Activated CD8-positive, alpha-beta memory T cell treated with anti-CD3 and anti-CD28 coated beads for 36 hours (primary cell): ENCODE results near the gene HTRA3. TPM values are rescaled to one million over a fixed set of nuclear protein-coding genes. Genes with fewer than 3 reads are reported as not detected.

Source experiments
- CTCF ChIA-PET: fragments of 350-600 bp; sonication (Branson Sonifier 250); formaldehyde crosslinking; loops from one replicate; lab custom pipeline; 2021; ENCODE audit warnings: antibody characterized with exemption; lab: Charles Lee
- POLR2A ChIA-PET: fragments of 350-600 bp; sonication (Branson Sonifier 250); formaldehyde crosslinking; loops from one replicate; lab custom pipeline; 2021; ENCODE audit warnings: antibody characterized with exemption; lab: Charles Lee
- total RNA-seq, 2 experiments: library from RNA; stranded (reverse); gene quantifications; one replicate each; pipeline ENCODE4 v1.2.3, GENCODE V29; 2021

HTRA3 gene
- total RNA-seq: not detected

DNA sequence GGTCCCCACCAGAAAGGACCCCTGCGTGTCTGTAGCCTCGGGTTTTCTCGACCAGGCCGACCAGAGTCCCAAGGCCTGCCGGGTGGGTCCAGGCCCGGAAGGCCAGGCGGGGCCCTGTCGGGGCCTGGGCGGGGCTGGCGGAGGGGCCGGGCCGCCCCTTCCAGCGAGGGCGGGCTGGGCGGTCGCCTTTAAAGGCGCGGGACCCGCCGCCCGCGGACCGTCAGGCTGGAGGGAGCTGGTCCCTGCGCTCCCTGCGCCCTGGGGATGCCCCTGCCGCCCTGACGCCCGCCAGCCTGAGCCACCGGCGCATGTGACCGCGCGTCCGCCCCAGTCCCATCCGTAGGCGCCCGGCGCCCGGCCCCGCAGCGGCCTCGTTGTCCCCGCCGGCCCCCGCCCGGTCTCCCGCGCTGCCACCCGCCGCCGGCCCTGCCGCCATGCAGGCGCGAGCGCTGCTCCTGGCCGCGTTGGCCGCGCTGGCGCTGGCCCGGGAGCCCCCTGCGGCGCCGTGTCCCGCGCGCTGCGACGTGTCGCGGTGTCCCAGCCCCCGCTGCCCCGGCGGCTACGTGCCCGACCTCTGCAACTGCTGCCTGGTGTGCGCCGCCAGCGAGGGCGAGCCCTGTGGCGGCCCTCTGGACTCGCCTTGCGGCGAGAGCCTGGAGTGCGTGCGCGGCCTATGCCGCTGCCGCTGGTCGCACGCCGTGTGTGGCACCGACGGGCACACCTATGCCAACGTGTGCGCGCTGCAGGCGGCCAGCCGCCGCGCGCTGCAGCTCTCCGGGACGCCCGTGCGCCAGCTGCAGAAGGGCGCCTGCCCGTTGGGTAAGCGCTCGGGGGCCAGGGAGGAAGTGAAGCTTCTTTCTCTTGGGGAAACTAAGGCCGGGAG is at the start of gene HTRA3:
TSS of gene HTRA3 (plus strand) at position 220 of the 883 bp plus-strand sequence. CDS start at position 435, 215 bp downstream.
- ChIA-PET CTCF (no interaction called here), POLR2A (no interaction called here)

DNA sequence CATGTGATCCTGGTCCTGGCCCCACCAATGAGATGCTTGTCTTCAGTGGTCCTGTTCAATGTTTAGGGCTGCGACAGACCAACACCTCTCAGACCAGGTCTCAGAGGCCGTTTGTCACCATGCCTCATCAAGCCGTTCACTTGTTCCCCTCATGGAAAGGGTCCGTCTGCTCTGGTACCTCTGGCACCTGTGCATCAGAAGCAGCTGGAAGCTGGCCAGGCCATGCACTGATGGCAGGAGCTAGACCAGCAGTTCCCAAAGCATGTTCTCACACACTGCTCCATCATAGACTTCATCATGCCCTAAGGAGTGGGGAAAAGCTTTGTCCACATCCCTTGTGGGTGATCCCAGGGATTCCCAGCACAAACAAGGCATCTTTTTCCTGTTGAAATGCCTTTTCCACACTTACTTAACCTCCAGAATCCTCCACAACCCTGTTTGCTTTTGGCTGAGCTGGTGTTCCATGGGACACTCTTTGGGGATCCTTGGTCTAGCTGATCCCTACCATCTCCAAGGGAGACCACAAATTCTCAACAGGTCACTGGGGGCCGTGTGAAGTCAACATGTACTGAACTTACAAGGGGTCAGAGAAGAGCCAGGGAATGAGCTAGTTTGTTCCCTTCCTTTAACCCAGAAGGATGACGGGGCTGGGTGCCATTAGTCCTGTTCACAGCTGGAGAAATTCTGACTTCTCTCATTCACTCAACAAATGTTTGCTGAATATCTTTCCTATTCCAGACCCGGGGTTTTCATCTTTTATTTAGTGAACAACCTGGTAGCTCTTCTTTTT is 48.7 kb upstream of the HTRA3 start:
- POLR2A ChIA-PET: no interaction called here
- CTCF ChIA-PET: interaction anchor here (1.8 kb wide), 1 partner anchor 21 kb away, joined by 4 read pairs; the partner anchor contains the start of gene SH3TC1

DNA sequence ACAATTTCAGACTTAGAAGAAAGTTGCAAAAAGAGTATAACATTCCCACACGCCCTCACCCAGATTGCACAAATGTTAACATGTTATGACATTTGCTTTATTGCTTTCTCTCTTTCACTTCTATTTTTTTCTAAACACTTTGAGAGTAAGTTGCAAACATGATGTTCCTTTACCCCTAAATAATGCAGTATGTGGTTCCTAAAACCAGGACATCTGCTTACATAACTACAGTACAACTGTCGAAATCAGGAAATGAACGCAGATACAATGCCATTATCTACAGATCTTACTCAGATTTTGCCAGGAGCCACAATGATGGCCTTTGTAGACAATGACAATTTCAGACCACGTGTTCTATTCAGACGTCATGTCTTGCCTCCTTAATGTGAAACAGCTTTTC is 48.1 kb upstream of the HTRA3 start:
- ChIA-PET POLR2A (no interaction called here), CTCF (interaction anchor here (1.8 kb wide), 1 partner anchor 22 kb away, joined by 4 read pairs; the partner anchor contains the start of gene SH3TC1)

DNA sequence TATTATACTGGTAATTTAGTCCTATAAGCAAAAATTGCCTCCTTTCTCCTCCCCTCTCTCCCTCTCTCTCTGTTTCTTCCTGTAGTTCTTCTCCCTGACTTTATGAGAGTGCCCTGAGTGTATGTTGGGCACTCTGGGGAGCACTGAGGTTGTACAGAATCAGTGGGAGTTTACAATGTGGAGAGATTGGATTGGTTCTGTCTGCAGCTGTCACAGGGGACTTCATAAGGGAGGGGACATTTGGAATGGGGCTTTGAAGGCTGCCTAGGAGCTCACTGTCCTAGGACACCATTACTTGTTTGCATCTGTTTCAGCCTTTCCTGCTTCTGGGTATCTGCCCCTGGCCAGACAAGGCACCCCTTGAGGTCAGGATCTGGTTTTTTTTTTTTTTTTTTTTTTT is 47.6 kb upstream of the HTRA3 start:
- ChIA-PET CTCF (interaction anchor here (0.7 to 1.8 kb wide), 2 partner anchors 8 to 23 kb away, joined by 4 to 5 read pairs; partner anchors contain the start of gene SH3TC1), POLR2A (no interaction called here)

DNA sequence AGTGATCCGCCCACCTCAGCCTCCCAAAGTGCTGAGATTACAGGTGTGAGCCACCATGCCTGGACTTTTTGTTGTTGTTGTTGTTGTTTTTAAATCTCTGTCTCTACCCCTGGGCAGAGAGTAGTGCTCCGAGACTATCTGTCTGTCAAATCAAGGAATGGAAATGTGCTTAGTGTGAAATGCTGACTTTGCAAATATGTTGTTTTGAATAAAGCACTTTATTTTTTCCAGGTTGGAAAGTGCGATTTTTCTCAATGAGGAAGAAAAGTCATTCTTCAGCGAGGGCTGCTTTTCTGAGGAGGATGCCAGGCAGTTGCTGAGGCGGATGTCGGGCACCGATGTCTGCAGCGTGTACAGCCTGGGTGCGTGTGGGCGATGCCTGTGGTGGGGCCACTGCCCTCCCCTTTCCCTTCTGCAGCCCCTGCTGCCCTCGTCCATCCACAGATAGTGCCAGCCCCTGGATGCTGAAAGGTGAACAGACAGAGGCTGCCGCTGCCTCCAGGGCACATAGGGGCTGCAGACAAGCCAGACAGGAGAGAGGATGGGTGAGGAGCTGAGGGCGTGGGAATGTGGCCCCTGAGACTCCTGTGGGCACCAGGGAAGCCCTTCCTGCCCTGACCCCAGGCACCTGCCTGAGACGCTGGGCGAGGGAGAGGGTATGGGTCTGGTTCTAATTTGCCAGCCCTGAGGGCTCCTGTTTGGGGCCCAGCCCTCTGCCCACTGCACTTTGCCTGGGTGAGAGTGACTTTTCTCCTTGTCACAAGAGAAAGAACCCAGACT is 46.8 kb upstream of the HTRA3 start:
- CTCF ChIA-PET: interaction anchor here (0.7 kb wide), 1 partner anchor 9 kb away, joined by 5 read pairs; no protein-coding TSS in a partner anchor
- POLR2A ChIA-PET: no interaction called here

DNA sequence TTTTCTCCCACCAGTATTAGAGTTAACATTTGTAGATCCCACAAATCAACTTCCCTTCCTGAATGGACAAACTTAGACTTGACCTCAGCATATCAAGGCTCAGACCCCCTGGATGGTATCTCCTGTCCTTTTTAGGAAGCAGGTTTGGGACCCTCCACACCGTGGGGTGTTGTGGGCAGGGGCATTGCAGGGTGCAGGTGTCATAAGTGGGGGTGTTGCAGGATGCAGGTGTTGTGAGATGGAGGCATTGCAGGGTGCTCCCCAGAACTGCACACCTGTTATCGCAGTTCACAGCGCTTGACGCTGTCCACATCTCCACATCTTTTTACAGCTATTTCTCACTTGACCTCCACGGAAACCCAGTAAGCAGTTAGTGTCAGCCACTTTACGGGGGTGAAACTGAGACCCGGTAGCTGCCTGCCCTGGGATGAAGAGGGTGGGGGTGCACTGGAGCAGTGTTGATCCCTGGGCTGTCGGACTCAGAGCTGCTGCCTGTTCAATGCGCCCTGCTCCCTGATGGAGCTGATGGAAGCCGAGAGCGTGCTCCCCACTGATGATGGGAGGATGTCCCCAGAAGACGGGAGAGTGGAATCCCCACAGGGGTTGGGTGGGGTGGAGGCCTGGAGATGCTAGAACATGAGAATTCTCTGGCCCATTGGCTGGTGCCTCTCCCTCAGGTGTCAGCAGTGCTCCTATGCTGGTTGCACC is 45.1 kb upstream of the HTRA3 start:
- ChIA-PET CTCF (no interaction called here), POLR2A (no interaction called here)

DNA sequence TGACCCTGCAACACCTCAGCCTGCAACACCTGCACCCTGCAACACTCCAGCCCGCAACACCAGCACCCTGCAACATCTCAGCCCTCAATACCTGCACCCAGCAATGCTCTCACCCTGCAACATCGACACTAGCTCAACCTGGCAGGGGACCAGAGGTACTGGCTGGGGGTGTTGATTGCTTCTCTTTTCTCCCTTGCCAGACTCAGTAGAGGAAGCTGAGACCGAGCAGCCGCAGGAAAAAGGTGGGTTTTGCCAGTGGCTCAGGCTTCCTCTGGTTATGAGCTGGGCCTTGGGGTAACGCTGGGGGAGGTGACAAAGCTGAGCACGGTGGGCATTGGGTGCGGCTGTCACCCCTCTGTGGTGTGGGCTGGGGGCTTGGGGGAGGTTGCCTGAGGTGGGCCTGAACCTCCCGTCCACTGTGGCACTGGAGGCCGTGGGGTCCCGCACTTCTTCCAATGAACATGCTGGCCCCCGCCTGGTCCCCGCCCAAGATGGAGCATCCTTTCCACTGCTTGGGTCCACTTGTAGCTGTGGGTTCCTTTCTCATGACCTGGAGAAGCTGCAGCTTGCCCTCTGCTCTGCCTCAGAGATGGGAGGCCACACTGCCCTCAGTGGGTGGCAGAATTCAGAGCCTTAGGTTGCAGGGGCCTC is 44.5 kb upstream of the HTRA3 start:
- ChIA-PET CTCF (interaction anchor here (1.7 kb wide), 1 partner anchor 17 kb away, joined by 5 read pairs; no protein-coding TSS in a partner anchor), POLR2A (interaction anchor here (0.9 kb wide), 1 partner anchor 25 kb away, joined by 3 read pairs; no protein-coding TSS in a partner anchor)

DNA sequence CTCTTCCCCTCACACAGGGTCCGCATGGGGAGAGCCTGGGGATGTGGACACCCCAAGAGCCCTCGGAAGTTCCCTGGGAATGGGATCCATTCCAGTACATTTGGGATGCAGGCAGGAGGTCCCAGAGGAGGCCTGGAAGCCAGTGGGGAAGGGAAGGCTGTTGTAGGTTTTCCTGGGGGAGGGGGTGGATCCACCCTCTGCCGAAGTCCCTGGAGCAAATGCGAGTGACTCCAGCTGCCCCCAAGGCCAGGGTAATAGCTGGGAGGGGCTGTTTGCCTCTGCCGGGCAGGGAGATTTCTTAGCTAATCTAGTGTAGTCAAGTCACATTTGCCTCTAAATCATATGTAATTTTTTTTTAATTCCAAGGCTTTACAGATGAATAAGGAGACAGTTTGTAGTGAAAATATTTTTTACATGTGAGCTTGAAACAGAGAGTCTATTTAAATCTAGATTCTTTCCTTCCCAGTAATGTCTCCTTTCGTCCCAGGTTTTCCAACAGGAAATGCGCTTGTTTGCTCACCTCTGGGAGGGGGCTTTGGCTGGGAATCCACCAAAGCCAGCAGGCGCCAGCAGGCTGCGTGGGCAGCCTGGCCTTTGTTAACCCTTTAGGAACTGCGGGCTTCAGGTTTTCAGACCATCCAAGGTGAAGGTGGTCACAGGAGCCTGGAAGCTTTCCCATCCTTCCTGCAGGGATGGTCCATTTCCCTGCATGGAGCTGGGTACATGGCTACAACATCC is 43.7 kb upstream of the HTRA3 start:
- POLR2A ChIA-PET: interaction anchor here (0.9 kb wide), 1 partner anchor 26 kb away, joined by 3 read pairs; no protein-coding TSS in a partner anchor
- CTCF ChIA-PET: interaction anchor here (1.7 kb wide), 1 partner anchor 16 kb away, joined by 5 read pairs; no protein-coding TSS in a partner anchor

DNA sequence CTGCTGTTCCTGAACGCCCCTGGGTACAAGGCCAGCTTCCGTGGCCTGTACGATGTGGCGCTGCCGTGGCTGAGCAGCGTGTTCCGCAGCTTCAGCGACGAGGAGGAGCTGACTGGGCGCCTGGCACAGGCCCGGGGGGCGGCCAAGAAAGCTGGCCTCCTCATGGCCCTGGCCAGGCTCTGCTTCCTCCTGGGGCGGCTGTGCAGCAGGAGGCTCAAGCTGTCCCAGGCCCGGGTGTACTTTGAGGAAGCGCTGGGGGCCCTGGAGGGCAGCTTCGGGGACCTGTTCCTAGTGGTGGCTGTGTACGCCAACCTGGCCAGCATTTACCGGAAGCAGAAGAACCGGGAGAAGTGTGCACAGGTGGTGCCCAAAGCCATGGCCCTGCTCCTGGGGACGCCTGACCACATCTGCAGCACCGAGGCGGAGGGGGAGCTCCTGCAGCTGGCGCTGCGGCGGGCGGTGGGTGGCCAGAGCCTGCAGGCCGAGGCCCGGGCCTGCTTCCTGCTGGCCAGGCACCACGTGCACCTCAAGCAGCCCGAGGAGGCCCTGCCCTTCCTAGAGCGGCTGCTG is 42.3 kb upstream of the HTRA3 start:
- ChIA-PET CTCF (no interaction called here), POLR2A (no interaction called here)

DNA sequence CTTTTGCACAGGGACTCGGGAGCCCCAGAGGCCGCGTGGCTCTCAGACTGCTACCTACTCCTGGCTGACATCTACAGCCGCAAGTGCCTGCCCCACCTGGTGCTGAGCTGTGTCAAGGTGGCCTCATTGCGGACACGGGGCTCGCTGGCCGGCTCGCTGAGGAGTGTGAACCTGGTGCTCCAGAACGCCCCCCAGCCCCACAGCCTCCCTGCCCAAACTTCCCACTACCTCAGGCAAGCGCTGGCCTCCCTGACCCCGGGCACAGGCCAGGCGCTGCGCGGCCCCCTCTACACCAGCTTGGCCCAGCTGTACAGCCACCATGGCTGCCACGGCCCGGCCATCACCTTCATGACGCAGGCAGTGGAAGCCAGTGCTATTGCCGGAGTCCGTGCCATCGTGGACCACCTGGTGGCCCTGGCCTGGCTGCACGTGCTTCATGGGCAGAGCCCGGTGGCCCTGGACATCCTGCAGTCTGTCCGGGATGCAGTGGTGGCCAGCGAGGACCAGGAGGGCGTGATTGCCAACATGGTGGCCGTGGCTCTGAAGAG is 41.7 kb upstream of the HTRA3 start:
- ChIA-PET CTCF (no interaction called here), POLR2A (no interaction called here)

DNA sequence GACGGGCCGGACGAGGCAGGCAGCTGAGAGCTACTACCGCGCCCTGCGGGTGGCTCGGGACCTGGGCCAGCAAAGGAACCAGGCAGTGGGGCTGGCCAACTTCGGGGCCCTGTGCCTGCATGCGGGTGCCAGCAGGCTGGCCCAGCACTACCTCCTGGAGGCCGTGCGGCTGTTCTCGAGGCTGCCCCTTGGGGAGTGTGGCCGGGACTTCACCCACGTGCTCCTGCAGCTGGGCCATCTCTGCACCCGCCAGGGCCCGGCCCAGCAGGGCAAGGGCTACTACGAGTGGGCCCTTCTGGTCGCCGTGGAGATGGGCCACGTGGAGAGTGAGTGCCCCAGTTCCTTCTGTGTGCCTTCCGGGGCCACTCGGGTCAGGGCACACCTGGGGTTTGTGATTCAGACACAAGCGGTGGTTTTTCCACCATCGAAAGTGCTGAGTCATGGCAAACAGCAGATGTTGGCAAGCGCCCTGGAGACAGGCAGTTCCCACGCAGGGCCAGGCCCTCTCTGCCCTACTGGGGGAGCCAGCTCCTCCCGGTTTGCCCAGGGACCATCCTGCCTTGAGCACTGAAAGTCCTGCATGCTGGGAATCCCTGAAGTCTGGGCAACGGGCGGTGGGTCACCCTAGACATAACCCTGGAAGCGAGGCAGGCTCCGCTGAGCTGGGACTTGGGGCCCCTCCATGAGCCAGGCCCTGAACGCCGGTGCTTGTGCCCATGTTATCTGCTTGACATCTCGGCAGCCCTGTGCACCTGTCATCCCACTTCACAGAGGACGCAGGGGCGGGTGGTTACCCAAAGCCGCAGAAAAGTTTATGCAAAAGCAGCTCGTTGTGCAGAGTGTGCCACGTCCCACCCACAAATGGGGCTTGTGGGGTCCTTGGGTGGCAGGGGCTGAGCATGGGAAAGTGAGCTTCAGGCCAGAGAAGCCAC is 41.0 kb upstream of the HTRA3 start:
- ChIA-PET POLR2A (interaction anchor here (0.7 to 0.9 kb wide), 3 partner anchors 30 to 1557 kb away, joined by 3 to 5 read pairs (median 3); partner anchors contain the start of gene SH3TC1), CTCF (interaction anchor here (1.0 to 1.2 kb wide), 3 partner anchors 10 to 28 kb away, joined by 3 to 4 read pairs (median 3); no protein-coding TSS in a partner anchor)

DNA sequence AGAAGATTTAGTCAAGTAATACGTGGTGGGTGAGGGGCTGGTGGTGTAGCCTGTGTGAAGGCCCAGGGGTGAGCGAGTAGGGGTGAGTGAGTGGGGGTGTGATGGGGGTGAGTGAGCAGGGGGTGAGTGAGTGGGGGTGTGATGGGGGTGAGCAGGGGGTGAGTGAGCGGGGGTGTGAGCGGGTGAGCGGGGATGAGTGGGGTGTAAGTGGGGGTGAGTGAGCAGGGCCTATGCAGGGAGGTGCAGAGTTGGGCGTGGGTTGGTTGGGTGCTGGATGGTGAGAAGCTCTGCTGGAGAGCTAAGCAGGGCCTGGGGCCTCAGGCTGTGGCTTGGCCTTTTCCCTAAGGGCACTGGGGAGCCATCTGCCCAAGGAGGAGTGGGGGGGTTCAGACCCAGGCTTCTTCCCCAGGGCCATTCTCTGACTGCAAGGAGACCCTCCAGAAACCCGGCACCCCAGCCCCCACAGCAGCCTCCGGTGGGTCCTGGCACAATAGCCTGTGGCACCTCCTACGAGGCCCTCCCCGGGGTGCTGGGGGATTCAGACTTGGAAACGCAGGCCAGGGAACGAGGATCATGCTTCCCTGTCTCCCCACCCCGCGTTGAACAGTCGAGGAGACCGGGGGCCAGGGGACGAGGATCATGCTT is 40.1 kb upstream of the HTRA3 start:
- ChIA-PET POLR2A (interaction anchor here (0.7 to 0.9 kb wide), 3 partner anchors 31 to 1558 kb away, joined by 3 to 5 read pairs (median 3); partner anchors contain the start of gene SH3TC1), CTCF (interaction anchor here (1.0 to 1.2 kb wide), 3 partner anchors 9 to 29 kb away, joined by 3 to 4 read pairs (median 3); no protein-coding TSS in a partner anchor)

DNA sequence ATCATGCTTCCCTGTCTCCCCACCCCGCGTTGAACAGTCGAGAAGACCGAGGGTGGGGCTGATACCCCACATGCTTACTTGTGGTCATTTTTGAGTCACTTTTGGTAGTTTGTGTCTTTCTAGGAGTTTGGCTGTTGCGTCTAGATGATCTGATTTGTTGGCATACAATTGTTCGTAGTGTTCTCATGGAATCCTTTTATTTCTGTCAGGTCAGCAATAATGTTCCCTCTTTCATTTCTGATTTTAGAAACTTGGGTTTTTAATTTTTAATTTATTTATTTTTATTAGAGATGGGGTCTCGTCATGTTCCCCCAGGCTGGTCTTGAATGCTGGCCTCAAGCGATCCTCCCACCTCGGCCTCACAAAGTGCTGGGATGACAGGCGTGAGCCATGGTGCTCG is 39.5 kb upstream of the HTRA3 start:
- CTCF ChIA-PET: interaction anchor here (1.1 kb wide), 1 partner anchor 30 kb away, joined by 3 read pairs; no protein-coding TSS in a partner anchor
- POLR2A ChIA-PET: no interaction called here

DNA sequence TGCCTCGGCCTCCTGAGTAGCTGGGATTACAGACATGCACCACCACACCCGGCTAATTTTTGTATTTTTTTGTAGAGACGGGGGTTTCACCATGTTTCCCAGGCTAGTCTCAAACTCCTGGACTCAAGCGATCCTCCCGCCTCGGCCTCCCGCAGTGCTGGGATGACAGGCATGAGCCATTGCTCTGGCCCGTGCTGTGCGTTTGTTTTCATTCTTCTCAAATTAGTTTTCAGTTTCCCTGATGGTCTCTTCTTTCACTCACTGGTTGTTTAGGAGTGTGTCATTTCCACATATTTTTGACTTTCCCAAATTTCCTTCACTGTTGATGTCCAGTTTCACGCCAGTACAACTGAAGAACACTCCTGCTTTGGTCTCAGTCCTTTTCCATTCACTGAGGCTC is 38.7 kb upstream of the HTRA3 start:
- ChIA-PET POLR2A (no interaction called here), CTCF (interaction anchor here (1.1 kb wide), 1 partner anchor 11 kb away, joined by 3 read pairs; no protein-coding TSS in a partner anchor)
